Endothelial cell (in vitro differentiated cells): ENCODE data around the gene TMSB10. TPM values are rescaled to one million over a fixed set of nuclear protein-coding genes. Genes with fewer than 3 reads are reported as not detected.

Experiments
- DNase-seq: peaks from one replicate; pipeline ENCODE4 v3.0.0; 2021; ENCODE audit warnings: low spot score
- H3K27ac Mint-ChIP-seq: one replicate; pipeline ENCODE4 v1.8.0; 2021; ENCODE audit warnings: mixed read lengths, inconsistent platforms; ENCODE audit not compliant: unreplicated experiment
- H3K27me3 Mint-ChIP-seq: one replicate; pipeline ENCODE4 v1.8.0; 2021; ENCODE audit warnings: mild to moderate bottlenecking, moderate library complexity, mixed read lengths, inconsistent platforms; ENCODE audit not compliant: unreplicated experiment
- H3K36me3 Mint-ChIP-seq: one replicate; pipeline ENCODE4 v1.8.0; 2021; ENCODE audit warnings: mild to moderate bottlenecking, low read depth, mixed read lengths, inconsistent platforms; ENCODE audit not compliant: unreplicated experiment
- H3K4me1 Mint-ChIP-seq: one replicate; pipeline ENCODE4 v1.8.0; 2021; ENCODE audit warnings: mild to moderate bottlenecking, mixed read lengths, inconsistent platforms; ENCODE audit not compliant: unreplicated experiment
- H3K4me3 Mint-ChIP-seq: one replicate; pipeline ENCODE4 v1.8.0; 2021; ENCODE audit warnings: mild to moderate bottlenecking, mixed read lengths, inconsistent platforms; ENCODE audit not compliant: unreplicated experiment
- H3K9me3 Mint-ChIP-seq: one replicate; pipeline ENCODE4 v1.8.0; 2021; ENCODE audit warnings: mixed read lengths, inconsistent platforms; ENCODE audit not compliant: unreplicated experiment
- CTCF ChIP-seq: fragments of 200-600 bp; sonication (generic); IDR thresholded peaks from one replicate; pipeline ENCODE4 v1.5.0; 2021; ENCODE audit warnings: antibody characterized with exemption; ENCODE audit not compliant: unreplicated experiment
- total RNA-seq: library from RNA; stranded (reverse); fragmentation: NEBNext Ultra II Directional; extraction: Animal tissue kit (Norgen Biotek cat#: 25700); gene quantifications from one replicate; pipeline ENCODE4 v1.2.1, GENCODE V29; 2021; ENCODE audit not compliant: unreplicated experiment

The TMSB10 gene
- total RNA-seq, 1 donor from 2014 or later: 3,500 TPM

GRCh38 chr2:84919885-84920580 is 14.6 kb downstream of the TMSB10 start:
- no peak for DNase-seq

GRCh38 chr2:84923009-84923408 is 17.6 kb downstream of the TMSB10 start:
- peaks cover 4% of the 10 kb centered on the region for H3K36me3 Mint-ChIP-seq
- DNase-seq: no peak
- no peak for TF ChIP-seq CTCF

More at GRCh38 chr2:84919885-84920580, 14.6 kb downstream of the TMSB10 start:
- H3K27me3 Mint-ChIP-seq: peaks cover 2% of the 10 kb centered on the region
- H3K9me3 Mint-ChIP-seq: no peaks in the 10 kb centered on the region
- H3K4me1 Mint-ChIP-seq: peaks cover 12% of the 10 kb centered on the region
- no peak overlapping the region for H3K4me3 Mint-ChIP-seq
- H3K36me3 Mint-ChIP-seq: peaks cover 4% of the 10 kb centered on the region
- H3K27ac Mint-ChIP-seq: peak overlapping the region; percentile 6
- no peak for TF ChIP-seq CTCF

GRCh38 chr2:84924173-84925106 is 19.0 kb downstream of the TMSB10 start:
- H3K9me3 Mint-ChIP-seq: no peaks in the 10 kb centered on the region
- H3K4me1 Mint-ChIP-seq: peaks cover 23% of the 10 kb centered on the region
- H3K27me3 Mint-ChIP-seq: peaks cover 6% of the 10 kb centered on the region
- no peak for TF ChIP-seq CTCF
- peaks cover 4% of the 10 kb centered on the region for H3K36me3 Mint-ChIP-seq
- peak overlapping the region; percentile 60 for H3K4me3 Mint-ChIP-seq
- peak overlapping the region; percentile 98 for H3K27ac Mint-ChIP-seq
- DNase-seq: peak; percentile 55

More at GRCh38 chr2:84923009-84923408, 17.6 kb downstream of the TMSB10 start:
- Mint-ChIP-seq H3K27ac (peak overlapping the region; percentile 55), H3K27me3 (peaks cover 6% of the 10 kb centered on the region), H3K4me1 (peaks cover 23% of the 10 kb centered on the region), H3K9me3 (no peaks in the 10 kb centered on the region), H3K4me3 (no peak overlapping the region)

GRCh38 chr2:84925336-84925723 is 19.9 kb downstream of the TMSB10 start:
- no peak for DNase-seq
- no peaks in the 10 kb centered on the region for H3K9me3 Mint-ChIP-seq
- H3K4me3 Mint-ChIP-seq: no peak overlapping the region
- TF ChIP-seq CTCF: no peak
- H3K27ac Mint-ChIP-seq: peak overlapping the region; percentile 20
- H3K27me3 Mint-ChIP-seq: peaks cover 6% of the 10 kb centered on the region
- H3K36me3 Mint-ChIP-seq: peaks cover 4% of the 10 kb centered on the region
- H3K4me1 Mint-ChIP-seq: peaks cover 19% of the 10 kb centered on the region
